MCF 10A (cell line): Measurements from ENCODE around the gene FCAMR. TPM values are rescaled to one million over a fixed set of nuclear protein-coding genes. Genes with fewer than 3 reads are reported as not detected.

ENCODE experiments used
- BruUV-seq: library from RNA; stranded (reverse); fragments of 400-500 nt; replicated peaks from 2 replicates; lab custom pipeline; 2021; lab: Mats Ljungman, UMichigan
- CTCF ChIA-PET: fragments of 300-600 bp; sonication (Branson Sonifier 250); formaldehyde crosslinking; extraction: SDS; loops from one replicate; lab custom pipeline; 2021; ENCODE audit warnings: antibody characterized with exemption, inconsistent platforms; lab: Yijun Ruan, JAX
- POLR2A ChIA-PET: fragments of 300-600, 350-650 bp; sonication (Branson Sonifier 250); formaldehyde crosslinking; extraction: SDS; loops from one replicate; lab custom pipeline; 2020; ENCODE audit warnings: antibody characterized with exemption, inconsistent platforms; lab: Yijun Ruan, JAX
- DNase-seq: peaks from one replicate; pipeline ENCODE4 v3.0.0-alpha.2; 2018; ENCODE audit not compliant: unreplicated experiment
- H3K27ac Mint-ChIP-seq: one replicate; pipeline ENCODE4 v1.8.0; 2022; ENCODE audit warnings: mild to moderate bottlenecking, low read depth, mixed read lengths; ENCODE audit not compliant: unreplicated experiment
- H3K27me3 Mint-ChIP-seq: one replicate; pipeline ENCODE4 v1.8.0; 2022; ENCODE audit warnings: mixed read lengths; ENCODE audit not compliant: insufficient read depth, unreplicated experiment
- H3K36me3 Mint-ChIP-seq: one replicate; pipeline ENCODE4 v1.8.0; 2022; ENCODE audit warnings: mild to moderate bottlenecking, moderate library complexity, mixed read lengths; ENCODE audit not compliant: insufficient read depth, unreplicated experiment
- H3K4me1 Mint-ChIP-seq: one replicate; pipeline ENCODE4 v1.8.0; 2022; ENCODE audit warnings: mixed read lengths; ENCODE audit not compliant: insufficient read depth, unreplicated experiment
- H3K4me3 Mint-ChIP-seq: one replicate; pipeline ENCODE4 v1.8.0; 2022; ENCODE audit warnings: mild to moderate bottlenecking, moderate library complexity, mixed read lengths; ENCODE audit not compliant: unreplicated experiment
- H3K9me3 Mint-ChIP-seq: one replicate; pipeline ENCODE4 v1.8.0; 2022; ENCODE audit warnings: mixed read lengths; ENCODE audit not compliant: unreplicated experiment
- intact Hi-C: fragments of 100-400 bp; cut with micrococcal nuclease; formaldehyde crosslinking; loops from 2 replicates; pipeline ENCODE4 v1.14.1; 2022
- total RNA-seq: library from RNA; stranded (reverse); gene quantifications from 2 replicates; pipeline ENCODE4 v1.2.3, GENCODE V29; 2022
- TF ChIP-seq, protein P1 (sequence below): fragments of 200-600 bp; IDR thresholded peaks from one replicate; pipeline ENCODE4 v1.8.0; 2022; ENCODE audit warnings: antibody characterized with exemption, mild to moderate bottlenecking; ENCODE audit not compliant: unreplicated experiment

Gene FCAMR
- total RNA-seq, 1 experiment from 2014 or later: not detected

DNA sequence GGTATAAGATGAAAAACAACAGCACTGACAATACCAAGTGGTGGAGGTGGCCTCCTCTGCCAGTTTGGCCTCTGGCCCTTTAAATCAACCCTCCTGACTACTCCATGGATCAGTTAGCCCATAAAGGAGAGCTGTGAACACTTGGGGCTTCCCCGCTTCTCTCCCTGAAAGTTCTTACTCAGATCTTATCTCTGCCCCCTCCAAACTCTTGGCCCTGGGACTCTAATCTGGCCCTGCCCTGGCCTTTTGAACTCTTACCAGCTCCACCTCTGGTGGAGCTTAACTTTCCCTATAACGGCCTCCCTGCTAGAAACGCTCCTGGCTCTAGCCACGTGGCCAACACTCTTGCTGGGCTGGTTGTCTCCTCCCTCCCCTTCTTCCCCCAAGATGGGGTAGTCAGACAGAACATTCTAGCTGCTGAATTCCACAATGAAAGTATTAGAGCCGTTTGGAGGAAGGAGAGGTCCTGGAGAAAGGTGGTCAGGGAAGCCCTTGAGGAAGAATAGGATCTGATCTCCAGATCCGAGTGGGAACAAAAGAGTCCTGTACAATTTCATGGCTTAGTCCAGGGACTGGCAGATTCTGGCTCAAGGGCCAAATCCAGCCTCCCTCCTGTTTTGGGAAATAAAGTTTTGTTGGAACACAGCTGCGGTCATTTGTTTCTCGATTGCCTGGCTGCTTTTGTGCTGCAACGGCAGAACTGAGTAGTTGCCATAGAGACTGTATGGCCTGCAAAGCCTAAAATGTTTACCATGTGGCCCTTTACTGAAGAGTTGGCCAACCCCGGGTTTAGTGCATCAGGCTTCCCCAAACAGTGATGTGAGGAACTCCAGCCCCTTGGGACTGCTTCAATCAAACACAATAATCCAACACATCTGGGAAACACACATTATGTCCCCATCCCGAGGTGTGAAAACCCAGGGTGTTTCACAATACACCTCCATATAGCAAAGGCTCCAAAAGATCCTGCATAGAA lies 14.5 kb downstream of the FCAMR start:
- DNase-seq: no peak
- TF ChIP-seq, protein P1, sequence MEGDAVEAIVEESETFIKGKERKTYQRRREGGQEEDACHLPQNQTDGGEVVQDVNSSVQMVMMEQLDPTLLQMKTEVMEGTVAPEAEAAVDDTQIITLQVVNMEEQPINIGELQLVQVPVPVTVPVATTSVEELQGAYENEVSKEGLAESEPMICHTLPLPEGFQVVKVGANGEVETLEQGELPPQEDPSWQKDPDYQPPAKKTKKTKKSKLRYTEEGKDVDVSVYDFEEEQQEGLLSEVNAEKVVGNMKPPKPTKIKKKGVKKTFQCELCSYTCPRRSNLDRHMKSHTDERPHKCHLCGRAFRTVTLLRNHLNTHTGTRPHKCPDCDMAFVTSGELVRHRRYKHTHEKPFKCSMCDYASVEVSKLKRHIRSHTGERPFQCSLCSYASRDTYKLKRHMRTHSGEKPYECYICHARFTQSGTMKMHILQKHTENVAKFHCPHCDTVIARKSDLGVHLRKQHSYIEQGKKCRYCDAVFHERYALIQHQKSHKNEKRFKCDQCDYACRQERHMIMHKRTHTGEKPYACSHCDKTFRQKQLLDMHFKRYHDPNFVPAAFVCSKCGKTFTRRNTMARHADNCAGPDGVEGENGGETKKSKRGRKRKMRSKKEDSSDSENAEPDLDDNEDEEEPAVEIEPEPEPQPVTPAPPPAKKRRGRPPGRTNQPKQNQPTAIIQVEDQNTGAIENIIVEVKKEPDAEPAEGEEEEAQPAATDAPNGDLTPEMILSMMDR: no peak
- no TSS peak for BruUV-seq
- POLR2A ChIA-PET: interaction anchor here (0.6 kb wide), 1 partner anchor 1391 kb away, joined by 3 read pairs; no protein-coding TSS in a partner anchor
- CTCF ChIA-PET: interaction anchor here (0.6 to 9.4 kb wide), 5 partner anchors 17 to 349 kb away, joined by 3 to 75 read pairs (median 3); no protein-coding TSS in a partner anchor
- intact Hi-C loops: no loop called here
- Mint-ChIP-seq H3K27me3 (no peaks in the 10 kb centered on the region), H3K36me3 (no peaks in the 10 kb centered on the region), H3K4me3 (no peak overlapping the region), H3K9me3 (no peaks in the 10 kb centered on the region), H3K27ac (no peak overlapping the region), H3K4me1 (peaks cover 9% of the 10 kb centered on the region)

DNA sequence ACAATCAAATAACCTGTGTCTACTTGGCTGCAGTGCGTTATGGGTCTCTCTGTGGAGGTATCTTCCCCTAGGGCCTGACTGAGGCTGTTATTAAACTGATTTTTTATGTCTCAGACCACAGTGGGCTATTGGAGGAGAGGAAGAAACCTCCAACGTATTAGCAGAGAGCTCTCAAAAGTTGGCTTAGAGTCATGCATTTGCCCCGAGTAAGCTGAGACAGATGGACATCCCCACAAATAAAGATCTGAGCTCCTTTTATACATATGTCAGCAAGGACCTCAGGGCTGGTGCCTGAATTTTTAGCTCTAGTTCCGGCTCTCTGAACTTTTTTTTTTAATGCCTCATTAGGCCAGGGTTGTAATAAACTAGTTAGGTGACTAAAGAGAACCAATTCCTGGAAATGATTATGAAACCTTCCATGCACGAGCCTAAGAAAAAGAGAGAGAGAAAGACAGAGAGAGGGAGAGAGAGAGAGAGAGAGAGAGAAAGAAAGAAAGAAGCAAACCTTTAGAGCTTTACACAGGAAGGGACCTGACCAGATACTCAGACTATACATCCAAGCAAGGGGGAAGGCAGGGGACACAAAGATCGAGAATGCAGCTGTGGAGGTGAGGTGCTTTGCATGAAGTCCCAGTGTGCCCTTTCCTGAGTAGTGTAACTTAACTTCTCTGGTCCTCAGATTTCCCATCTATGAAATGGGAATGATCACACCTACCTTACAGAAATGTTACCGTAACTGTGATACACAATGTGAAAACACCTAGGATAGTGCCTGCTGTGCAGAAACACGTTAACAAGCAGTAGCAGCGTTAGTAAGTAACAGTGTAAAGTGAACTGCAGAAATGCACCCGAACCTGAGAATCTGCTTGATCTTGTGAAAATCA lies 15.6 kb downstream of the FCAMR start:
- POLR2A ChIA-PET: interaction anchor here (0.6 to 1.2 kb wide), 4 partner anchors 28 to 181 kb away, joined by 3 to 4 read pairs (median 4); partner anchors contain the start of gene PFKFB2
- BruUV-seq: no TSS peak

DNA sequence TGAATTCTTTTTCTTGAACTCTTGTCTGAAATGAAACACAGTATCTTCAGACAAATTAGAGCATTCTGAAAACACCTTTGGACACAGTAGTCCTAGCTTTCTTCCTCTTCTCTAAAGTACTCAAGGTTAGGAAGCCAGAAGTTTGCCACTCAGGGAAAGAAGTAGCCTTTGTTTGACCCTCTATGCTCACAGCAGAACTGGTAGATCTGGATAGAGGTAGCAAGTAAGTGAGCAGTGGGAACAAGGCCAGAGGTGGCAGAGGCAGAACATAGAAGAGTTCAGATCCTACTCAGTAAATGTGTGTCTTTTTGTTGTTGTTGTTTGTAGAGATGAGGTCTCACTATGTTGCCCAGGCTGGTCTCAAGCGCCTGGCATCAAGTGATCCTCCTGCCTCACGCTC lies 16.6 kb downstream of the FCAMR start:
- Mint-ChIP-seq H3K4me1 (peaks cover 8% of the 10 kb centered on the region), H3K27ac (no peak overlapping the region), H3K36me3 (no peaks in the 10 kb centered on the region), H3K27me3 (no peaks in the 10 kb centered on the region), H3K9me3 (no peaks in the 10 kb centered on the region), H3K4me3 (no peak overlapping the region)
- BruUV-seq: no TSS peak
- ChIA-PET CTCF (interaction anchor here (1.0 to 1.9 kb wide), 6 partner anchors 32 to 492 kb away, joined by 3 to 6 read pairs (median 4); partner anchors contain the start of gene FCMR), POLR2A (interaction anchor here (1.0 to 1.2 kb wide), 2 partner anchors 8 to 180 kb away, joined by 3 to 4 read pairs; no protein-coding TSS in a partner anchor)
- no peak for DNase-seq
- TF ChIP-seq, protein P1: no peak
- intact Hi-C loops: no loop called here

More for the DNA sequence above, 15.6 kb downstream of the FCAMR start:
- H3K4me1 Mint-ChIP-seq: peaks cover 8% of the 10 kb centered on the region
- no peak overlapping the region for H3K4me3 Mint-ChIP-seq
- no peaks in the 10 kb centered on the region for H3K9me3 Mint-ChIP-seq
- TF ChIP-seq, protein P1: no peak
- no peaks in the 10 kb centered on the region for H3K36me3 Mint-ChIP-seq
- H3K27ac Mint-ChIP-seq: no peak overlapping the region
- no peak for DNase-seq
- CTCF ChIA-PET: interaction anchor here (0.5 to 9.4 kb wide), 18 partner anchors 18 to 915 kb away, joined by 3 to 75 read pairs (median 4); partner anchors contain the start of gene FCMR
- intact Hi-C loops: no loop called here
- no peaks in the 10 kb centered on the region for H3K27me3 Mint-ChIP-seq
